SIG-M5 treated with dmso at 0.1 percent for 504 hours (cell line): ENCODE data around the gene BRIP1.
"Not testable (repeated sequence)": the region's sequence is repeated elsewhere in the genome, so short reads cannot be mapped to it uniquely, and the experiment has no call there.

Experiments
- DNase-seq: peaks from one replicate; lab custom pipeline; 2025; ENCODE audit not compliant: unreplicated experiment; lab: John Stamatoyannopoulos, UW

Gene BRIP1

DNA sequence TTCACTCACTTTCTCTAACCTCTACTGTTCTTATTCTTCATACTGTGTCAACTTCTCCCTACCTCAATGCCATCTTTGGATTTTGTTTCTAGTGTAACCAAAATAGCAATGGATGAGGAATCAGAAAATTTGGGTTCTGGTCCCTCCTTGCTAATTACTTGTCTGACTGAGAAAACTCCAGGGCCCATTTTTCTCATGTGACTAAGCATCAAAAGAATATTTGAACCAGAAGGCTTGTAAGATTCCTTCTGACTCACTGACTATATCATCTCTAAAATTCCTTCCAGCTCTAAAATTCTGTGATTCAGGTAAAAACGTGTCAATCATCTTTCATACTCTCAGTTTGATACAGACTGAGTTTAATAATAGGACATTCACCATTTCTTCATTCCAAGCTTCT, 57.9 kb downstream of the BRIP1 start:
- DNase-seq, result no peak

DNA sequence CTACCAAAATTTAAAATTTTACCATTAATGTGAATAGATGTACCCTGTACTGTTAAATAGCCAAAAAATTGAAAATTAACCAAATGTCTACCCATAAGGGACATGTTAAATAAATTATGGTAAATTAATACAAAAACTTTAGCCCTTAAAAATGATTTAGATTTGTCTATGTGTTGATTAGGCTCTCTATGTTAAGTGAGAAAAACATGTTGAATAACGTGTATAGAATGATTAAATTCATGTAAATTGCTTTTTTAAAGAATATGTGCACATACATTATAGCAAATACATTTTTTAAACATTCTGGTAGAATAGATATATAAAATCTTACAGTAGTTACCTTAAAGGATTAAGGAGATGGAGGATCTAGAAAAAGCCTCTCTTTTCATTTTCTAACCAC, 59.5 kb downstream of the BRIP1 start:
- DNase-seq, result no peak

DNA sequence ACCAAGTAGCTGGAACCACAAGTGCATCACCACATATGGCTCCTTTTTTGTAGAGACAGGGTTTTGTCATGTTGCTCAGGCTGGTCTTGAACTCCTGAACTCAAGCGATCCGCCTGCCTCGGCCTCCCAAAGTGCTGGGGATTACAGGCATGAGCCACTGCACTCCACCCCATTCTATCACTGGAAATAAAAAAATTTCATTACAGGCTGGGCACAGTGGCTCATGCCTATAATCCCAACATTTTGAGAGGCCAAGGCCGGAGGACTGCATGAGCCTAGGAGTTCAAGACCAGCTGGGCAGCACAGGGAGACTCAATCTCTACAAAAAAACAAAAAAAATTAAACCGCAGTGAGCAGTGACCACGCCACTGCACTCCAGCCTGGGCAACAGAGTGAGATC, 60.1 kb downstream of the BRIP1 start:
- DNase-seq, result no peak

DNA sequence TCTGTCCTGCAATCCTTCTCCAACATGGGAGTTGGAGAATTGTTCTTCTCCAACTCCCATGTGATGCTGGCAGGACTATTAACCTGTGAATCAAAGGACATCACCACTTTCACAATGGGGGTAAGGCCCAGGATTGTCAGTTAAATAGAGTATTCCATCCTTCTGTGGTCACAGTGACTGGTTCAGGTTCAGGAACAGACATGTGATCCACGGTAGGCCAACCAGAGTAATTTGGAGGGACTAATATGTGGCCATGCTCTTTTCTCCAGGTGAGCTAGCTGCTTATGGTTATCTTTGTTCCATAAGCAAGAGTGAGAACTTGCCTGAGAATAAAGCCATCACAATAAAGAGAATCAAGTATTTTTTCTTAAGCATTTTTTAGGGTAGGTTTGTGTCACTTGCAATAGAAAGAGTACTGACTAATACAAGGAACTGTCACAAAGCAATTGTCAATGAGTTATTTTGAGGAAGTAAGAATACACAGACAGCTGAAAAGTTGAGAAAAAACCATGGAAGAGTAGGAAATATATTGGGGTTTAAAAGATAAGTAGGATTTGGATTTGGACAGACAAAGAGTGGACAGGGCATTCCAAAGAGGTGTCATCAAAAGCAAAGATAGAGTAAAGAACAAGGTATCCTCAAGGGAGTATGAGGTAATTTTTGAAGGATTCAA, 63.4 kb downstream of the BRIP1 start:
- peak; percentile 61 for DNase-seq

DNA sequence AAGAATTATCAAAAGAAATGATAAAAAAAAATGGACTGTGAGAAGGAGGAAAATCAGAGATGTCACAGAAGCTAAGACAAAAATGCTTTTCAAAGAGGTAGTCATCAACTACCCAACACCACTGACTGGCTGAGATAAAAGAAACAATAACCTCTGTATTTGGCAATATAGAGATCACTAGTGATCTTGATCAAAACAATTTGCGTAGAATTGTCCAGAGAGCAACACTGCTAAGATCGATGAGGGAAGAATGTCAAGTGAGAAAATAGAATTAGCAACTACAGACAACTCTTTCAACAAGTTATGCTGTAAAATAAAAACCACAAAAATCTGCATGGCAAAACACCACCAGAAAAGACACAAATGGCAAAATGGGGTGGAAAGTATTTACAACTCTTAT, 66.0 kb downstream of the BRIP1 start:
- DNase-seq, result no peak

DNA sequence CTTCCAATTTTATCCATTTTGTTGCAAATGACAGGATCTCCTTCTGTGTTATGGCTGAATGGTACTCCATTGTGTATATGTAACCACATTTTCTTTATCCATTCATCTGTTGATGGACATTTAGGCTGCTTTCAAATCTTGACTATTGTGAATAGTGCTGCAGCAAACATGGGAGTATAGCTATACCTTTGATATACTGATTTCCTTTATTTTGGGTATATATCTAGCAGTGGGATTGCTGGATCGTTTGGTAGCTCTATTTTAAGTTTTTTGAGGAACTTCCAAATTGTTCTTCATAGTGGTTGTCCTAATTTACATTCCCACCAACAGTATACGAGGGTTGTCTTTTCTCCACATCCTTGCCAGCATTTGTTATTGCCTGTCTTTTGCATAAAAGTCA, 67.8 kb downstream of the BRIP1 start:
- DNase-seq, result no peak

DNA sequence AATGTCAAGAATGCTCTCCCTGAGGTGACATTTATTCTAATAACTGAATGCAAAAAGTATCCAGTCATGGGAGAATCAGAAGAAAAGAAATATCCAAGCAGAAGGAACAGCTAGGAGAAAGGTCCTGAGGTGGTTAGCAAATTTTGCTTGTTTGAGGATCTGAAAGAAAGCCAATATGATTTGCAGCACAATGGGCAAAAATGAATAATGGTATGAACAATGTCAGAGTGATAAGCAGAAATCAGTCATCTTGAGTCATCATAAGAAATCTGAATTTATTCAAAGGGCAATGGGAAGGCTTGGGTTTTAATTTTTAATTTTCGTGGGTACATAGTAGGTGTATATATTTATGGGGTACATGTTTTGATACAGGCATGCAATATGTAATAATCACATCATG, 68.5 kb downstream of the BRIP1 start:
- DNase-seq, result no peak

DNA sequence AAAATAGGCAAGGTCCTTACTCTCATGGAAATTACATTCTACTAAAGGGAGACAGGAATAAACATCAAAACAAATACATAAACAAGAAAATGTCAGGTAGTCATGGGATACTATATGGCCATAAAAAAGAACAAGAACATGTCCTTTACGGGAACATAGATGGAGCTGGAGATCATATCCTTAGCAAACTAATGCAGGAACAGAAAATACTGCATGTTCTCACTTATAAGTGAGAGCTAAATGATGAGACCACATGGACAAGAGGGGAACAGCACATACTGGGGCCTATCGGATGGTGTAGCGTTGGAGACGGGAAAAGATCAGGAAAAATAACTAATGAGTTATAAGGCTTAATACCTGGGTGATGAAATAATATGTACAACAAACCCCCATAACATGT, 69.1 kb downstream of the BRIP1 start:
- DNase-seq, result no peak

DNA sequence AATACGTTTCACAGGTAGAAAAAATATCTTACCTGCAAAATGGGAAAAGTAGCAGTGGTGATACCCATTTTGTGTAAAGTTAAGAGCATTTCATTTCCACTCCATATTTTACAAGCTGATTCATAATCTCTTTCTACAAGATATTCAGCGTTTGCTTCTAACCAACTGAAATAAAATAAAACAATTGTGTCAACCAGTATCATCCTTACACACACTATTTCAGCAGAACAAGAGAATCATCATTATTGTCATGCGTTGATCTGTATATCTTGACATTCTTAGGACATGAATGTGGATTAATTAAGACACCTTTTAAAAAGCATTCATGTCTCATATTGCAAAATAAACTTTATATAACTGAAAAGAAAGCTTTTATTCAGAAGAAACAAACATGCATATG, 69.8 kb downstream of the BRIP1 start:
- no peak for DNase-seq

DNA sequence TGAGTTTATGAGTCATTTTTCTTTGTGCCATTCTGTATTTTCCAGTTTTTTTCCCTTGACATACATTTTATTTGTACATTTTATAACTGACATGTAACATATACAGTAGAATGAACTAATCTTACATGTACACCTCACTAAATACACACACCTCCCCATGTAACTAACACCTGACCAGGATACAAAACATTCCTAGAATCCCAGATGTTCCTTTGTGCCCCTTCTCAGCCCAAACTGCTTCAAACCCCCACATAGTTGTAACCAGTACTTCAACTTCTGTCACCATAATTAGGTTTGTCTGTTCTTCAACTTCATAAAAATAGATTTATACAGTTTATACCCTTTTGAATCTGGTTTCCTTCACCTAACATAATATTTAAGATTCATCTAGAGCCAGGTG, 73.5 kb downstream of the BRIP1 start:
- DNase-seq, result no peak

DNA sequence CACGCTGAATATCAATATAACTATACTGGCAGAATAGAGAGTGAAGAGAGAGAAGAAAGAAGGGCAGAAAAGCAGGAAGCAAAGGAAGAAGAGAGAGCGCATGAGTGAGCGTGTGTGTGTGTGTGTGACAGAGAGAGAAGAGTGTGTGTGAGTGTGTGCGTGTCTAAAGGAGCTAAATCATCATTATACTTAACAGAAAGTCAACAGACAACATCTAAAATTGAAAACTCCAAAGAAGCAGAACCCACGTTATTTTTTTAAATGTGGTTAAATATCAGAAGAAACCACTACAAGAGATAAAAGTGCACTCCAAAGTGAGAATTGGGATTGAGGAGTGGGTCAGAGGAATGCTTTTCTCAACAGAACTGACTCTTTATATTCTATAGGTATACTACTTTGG, 77.2 kb downstream of the BRIP1 start:
- DNase-seq, result no peak

DNA sequence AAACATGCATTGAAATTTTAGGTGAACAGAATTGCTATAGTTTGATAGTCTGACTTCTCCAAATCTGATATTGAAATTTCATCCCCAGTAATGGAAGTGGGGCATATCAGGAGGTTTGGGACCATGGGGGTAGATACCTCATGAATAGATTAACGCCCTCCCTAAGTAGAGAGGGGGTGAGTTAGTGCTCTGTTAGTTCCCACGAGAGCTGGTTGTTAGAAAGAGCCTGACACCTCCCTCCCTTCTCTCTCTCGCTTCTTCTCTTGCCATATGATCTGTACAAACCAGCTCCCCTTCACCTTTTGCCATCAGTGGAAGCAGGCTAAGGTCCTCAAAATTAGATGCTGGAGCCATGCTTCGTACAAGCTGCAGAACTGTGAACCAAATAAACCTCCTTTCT, 78.8 kb downstream of the BRIP1 start:
- no peak for DNase-seq

DNA sequence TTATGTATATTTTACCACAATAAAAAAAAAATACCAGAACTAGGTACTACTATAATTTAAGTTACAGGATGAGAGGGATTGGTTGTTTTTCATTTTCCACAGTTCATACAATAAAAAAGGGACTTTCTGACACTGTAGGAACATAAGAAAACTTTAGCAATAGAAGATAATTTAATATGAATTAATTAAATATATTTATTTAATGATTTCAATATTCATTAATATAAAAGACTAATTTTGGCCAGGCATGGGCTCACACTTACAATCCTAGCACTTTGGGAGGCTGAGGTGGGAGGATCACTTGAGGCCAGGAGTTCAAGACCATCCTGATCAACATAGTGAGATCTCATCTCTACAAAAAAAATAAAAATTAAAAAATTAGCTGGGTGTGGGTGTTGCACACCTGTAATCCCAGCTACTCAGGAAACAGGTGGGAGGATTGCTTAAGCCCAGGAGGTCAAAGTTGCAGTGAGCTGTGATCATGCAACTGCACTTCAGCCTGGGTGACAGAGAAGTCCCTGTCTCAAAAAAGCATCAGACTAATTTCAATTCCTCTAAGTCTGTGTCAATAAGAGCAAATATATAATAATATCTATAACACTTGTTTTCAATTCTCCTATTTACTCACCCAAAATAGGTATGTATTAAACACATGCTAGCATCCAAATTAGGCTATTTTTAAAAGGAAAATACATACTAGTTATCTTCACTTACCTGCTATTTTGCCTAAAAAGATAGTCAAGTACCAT, 79.6 kb downstream of the BRIP1 start:
- no peak for DNase-seq

DNA sequence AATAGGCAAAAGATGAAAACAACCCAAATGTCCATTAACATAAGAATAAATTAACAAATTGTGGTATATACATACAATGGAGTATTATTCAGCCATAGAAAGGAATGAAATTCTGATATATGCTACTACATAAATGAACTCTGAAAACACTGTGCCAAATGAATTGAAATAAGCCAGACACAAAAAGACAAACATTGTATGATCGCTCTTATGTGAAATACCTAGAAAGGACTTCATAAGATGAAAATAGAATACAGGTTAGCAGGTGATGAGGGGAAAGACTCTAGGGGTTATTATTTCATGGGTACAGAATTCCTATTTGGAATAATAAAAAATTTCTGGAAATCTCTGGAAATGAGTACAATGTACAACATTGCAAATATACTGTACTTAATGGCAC, 80.2 kb downstream of the BRIP1 start:
- DNase-seq, result no peak

DNA sequence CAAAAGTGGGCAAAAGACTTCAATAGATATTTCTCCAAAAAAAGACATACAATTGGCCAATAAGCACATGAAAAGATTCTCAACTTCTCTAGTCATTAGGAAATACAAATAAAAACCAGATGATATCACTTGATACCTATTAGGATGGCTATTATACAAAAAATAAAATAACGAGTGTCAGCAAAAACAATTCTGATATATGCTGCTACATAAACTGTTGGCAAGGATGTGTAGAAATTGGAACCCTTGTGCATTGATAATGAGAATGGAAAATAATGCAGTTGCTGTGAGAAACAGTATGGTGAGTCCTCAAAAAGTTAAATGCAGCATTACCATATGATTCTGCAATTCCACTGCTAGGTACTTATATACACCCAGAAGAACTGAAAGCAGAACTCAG, 80.6 kb downstream of the BRIP1 start:
- no peak for DNase-seq

DNA sequence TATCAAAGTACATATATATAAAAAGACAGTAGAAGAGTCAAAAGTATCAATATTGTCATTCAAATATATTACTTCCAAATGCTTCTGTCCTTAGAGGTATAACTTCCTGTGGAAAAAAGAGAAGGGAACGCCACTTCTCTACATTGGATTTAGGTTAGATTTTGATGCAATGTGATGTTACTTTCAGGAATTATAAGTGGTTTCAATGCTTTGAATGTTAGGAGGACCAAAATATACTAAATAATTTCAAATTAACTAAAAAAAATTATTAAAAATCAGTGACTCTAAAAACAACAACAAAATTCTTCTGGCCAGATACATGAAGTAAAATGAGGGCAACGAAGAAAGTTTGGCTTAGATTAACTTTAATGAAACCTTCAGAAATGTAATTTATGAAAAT, 88.0 kb downstream of the BRIP1 start:
- no peak for DNase-seq

DNA sequence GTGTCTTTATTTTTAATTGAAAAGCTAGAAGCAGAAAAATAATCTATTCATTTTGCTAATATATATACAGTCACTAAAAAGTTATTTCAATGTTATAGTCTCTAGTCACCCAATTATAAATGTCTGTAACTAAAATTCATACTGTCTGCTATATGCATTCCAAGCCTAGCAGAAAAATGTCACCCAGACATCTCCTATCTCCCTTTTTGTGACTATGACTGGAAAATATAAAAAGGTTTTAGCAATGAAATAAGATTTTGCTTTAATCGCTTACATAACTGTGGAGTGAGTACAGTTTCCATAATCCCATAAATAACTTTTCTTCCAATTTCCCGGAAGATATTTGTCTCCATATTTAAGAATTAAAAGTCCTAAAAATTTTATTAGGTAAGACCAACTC, 88.6 kb downstream of the BRIP1 start:
- no peak for DNase-seq

DNA sequence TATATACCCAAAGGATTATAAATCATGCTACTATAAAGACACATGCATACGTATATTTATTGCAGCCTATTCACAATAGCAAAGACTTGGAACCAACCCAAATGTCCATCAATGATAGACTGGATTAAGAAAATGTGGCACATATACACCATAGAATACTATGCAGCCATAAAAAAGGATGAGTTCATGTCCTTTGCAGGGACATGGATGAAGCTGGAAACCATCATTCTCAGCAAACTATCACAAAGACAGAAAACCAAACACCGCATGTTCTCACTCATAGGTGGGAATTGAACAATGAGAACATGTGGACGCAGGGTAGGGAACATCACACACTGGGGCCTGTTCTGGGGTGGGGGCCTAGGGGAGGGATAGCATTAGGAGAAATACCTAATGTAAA, 89.2 kb downstream of the BRIP1 start:
- DNase-seq, result not testable (repeated sequence)

DNA sequence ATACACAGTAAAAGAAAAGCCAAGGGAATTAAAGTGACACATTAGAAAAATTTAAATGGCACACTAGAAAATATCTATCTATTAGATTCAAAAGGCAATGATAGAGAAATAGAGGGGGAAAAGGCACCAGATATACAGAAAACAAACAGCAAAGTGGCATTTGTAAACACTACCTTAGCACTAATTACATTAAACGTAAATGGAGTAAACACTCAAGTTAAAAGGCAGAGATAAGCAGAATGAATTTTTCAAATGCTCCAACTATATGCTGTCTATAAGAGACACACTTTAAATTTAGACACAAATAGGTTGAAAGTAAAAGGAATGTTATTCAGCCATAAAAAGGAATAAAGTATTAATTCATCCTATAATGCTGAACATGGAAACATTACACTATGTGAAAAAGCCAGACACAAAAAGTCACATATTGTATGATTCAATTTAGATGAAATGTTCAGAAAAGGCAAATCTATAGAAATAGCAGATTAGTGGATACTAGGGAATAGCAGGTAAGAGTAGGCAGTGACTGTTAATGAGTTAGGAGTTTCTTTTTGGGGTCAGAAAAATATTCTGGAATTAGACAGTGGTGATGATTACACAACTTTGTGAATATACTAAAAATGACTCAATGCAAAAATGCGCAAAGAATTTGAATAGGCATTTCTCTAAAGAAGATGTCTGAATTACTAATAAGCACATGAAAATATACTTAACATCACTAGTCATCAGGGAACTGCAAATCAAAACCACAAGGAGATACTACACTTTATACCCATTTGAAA, 92.4 kb downstream of the BRIP1 start:
- no peak for DNase-seq

DNA sequence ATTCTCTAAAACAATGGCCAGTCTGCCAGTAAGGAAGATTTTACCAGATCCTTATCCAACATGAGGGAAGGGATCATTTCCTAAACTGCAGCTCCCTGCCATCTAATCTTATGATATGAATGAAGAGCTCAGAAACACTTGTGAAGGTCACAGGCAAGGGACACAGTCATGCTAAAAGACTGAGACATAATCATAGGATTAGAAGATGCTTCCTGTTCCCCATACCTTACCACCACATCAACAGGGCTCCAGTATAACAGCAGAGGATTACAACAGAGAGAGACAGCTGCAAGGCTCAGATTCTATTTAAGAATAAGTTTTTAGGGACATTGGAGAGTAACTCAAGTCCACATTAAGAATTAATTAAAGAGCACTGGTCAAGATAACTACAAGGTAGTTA, 93.3 kb downstream of the BRIP1 start:
- DNase-seq, result no peak

DNA sequence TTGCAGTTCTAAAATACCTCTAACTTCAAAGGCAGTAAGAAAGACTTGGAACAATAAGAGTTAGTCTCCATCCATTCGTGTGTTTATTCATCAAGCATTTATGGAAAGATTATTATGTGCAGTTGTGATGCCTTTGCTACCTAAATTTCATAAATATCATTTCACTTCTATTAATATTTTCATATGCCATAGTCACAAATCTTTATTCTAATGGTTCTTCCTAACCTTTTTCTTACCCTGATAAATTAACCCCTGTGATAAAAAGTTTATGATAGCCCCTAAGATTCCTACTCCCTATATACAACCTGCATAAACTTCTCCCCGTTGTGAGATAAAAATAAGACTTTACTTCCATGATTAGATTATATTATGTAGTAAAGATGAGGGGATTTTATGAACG, 94.9 kb downstream of the BRIP1 start:
- no peak for DNase-seq

DNA sequence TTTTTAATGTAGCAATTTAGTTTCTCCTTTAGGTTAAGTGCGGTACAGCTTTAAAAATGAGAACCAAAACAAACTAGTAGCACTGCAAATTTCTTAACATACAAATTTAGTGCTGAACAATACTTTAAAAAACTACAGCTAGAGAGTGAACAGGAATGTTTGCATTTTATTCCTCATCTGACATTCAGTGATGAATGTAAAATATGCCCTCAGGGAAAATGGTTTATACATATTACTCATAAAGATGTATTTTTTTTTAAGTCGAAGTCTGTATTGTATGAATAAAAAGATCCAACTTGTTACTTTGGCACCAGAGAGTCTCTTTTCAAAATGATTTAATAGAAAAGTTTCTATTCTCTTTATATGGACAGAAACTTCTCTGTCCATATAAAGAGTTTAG, 96.8 kb downstream of the BRIP1 start:
- peak; percentile 83 for DNase-seq
